HPDE6-E6E7 (cell line): Measurements from ENCODE around the gene AMN.
"Not testable (repeated sequence)": the region's sequence is repeated elsewhere in the genome, so short reads cannot be mapped to it uniquely, and the experiment has no call there.

Experiments used
- DNase-seq: peaks from one replicate; pipeline ENCODE4 v3.0.0; 2011; ENCODE audit warnings: missing footprints; ENCODE audit errors: extremely low spot score

Gene AMN

DNA sequence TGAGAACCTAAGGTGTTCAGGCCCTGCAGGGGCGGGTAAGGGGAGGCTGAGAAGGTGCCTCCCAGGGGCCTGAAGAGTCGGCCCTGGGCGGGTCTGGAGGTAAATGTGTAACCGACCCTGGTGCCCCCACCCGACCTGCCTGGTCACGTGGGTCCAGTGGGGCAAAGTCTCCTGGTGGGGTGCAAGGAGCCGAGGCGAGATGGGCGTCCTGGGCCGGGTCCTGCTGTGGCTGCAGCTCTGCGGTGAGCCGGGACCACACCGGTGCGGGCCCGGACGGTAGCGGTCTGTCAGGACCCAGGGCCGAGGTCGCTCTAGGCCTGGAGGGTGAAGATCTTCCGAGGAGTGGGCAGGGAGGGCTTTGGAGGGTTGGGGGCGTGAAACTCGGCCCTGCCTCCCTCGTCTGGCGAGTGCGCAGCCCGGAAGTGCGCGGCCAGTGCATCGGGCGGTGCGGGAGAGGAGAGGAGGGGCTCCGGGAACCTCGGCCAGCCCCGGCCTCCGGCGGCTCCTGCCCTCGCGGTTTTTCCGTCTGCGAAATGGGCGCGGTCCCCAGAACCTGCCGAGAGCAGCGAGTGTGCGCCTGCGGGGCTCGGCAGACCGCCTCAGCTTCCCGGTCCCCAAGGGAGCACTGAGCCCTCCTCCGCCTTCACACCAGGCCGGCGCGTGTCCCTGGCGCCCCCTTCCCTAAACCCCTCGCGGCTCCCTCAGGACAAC lies at the start of gene AMN:
Gene AMN, plus strand, starts transcription at position 174 of the 711 bp plus-strand sequence. Its CDS starts 26 bp downstream, at position 200.
- DNase-seq, result no peak

DNA sequence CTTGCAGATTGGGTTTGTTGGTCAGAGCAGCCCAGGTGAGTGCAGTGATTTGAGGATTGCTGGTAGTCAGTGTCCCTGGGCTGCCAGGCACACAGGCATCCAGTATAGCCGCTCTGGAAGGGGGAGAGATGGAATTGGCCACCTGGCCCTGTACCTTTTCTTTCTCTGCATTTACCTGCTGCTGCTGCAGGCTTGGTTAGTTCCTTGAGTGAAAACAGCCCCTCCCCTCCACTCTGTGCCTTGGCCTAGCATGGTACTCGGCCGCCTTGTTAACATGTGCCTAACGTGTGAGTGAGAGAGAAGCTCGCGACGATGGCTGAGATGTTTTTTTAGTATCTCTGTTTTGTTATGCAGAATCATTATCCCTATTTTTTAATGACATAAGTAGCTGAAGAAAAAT lies 49.3 kb upstream of the AMN start:
- no peak for DNase-seq

DNA sequence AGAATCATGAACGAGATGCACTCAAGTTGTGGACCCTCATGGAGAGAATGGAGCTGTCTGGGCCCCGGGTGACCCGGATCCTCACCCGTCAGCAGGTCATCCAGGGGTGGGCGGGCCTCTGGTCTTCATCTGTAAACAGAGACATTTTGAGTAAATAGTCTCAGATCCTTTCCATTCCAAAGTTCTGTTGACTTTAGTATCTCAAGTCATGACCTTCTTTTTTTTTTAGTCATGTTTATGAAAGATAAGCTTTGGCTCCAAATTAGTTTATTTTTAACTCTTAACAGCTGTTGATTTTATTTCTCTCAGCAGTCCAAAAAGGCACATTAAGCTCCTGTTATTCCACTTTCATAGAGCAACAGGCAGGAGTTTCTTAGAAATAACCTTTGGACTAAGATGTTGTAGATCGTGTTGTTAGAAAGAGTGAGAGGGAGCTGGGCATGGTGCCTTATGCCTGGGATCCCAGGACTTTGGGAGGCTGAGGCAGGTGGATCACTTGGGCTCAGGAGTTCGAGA lies 48.9 kb upstream of the AMN start:
- no peak for DNase-seq

DNA sequence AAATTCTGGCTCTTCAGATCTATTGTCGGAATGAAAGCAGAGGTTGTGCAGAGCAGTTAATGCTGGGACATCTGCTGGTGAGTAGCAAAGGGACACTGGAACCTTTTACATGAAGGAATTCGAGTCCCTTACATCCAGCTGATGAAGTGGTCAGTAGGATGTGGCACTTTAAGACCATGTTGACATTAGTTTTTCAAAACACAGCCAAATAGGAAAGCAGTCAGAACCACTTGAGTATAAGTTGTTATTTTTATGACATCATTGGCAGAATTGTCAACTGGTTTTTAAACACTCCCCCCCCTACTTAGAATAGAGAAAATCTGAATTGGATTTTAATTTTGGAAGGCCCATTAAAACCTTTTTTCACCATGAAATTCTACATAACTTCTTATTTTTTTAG lies 46.8 kb upstream of the AMN start:
- no peak for DNase-seq

DNA sequence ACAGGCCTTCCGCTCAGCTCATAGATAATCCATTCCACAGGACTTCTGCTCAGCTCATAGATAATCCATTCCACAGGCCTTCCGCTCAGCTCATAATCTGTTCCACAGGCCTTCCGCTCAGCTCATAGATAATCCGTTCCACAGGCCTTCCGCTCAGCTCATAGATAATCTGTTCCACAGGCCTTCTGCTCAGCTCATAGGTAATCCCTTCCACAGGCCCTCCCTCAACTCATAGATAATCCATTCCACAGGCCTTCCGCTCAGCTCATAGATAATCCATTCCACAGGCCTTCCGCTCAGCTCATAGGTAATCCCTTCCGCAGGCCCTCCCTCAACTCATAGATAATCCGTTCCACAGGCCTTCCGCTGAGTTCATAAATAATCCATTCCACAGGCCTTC lies 45.0 kb upstream of the AMN start:
- not testable (repeated sequence) for DNase-seq

DNA sequence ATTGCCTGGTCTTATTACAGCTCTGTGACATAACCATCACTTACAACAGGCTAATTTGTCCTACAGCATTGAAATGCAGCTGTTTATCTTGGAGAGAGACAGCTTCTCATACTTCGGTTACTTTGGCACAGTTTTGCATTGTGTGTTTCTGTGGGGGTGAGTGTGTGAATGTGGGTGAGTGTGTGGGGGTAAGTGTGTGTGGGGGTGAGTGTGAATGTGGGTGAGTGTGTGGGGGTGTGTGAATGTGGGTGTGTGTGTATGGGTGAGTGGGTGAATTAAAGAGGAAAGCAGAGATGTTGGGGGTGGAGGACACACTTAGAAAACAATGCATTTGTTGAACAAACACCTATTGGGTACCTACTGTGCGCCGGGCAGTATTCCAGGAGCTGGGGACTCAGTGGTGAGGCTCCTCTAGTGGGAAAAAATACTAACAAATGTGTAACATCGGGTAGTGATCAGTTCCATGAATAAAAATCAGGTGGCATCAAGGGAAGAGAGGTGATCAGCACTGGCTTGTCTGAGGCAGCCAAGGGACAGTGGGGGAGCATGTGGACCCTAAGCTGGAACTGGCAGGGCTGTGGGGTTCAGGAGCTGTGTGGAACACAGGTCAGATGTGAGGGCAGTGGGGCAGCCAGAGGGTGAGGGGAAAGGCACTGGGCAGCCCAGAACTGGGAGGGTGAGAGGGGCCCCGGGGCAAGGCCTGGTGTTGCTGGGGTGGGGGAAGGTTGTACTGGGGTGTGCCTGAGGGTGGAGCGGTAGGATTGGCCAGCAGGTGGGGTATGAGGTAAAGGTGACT lies 44.1 kb upstream of the AMN start:
- DNase-seq, result peak; percentile 12

DNA sequence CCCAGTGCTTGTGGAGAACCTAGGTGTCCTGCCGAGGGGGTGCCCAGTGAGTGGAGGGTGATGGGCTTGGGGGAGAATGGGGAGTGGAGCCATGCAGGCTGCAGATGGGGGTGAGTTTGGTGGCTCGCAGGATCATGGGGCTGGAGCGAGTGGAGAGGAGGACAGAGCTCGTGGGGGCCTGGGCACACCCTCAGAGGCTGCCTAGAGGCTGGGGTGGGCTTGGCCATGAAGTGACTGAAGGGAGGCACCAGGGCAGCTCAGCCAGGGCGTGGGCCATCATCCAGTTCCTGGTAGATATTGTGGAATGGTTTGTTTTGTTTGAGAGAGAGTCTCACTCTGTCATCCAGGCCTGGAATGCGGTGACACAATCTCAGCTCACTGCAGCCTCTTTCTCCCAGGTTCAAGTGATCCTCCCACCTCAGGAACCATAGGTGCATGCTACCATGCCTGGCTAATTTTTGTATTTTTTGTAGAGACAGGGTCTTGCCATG lies 43.4 kb upstream of the AMN start:
- DNase-seq, result peak; percentile 11

DNA sequence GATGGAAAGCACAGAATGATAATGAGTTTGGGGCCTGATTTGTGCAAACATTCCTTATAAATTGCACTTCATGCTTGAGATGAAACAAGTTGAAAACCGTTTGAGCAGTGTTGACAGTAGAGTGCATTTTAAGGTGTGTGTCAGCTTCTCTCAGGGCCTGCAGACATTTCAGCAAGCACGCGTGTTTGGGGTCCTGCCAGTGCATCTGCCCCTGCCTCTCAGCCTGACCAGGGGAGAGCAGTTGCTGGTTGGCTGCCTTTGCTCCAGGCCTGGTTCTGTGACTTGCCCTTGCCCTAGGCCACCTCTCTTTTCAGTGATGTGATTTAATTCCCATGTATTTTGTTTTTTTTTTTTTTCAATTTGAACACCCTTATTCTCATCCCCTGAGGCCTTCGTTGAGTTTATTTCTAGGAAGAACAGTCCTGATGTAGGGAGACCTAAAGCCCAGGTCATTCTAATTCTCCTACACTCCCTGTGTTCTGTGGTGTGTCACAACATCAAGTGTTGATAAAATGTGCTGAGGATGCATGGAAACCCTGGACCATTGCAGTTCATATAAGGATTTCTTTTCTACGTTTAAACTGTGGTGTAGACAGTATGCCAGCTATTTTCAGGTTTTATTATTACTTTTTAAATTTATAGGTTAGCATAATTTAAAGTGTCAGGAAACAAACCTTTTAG lies 40.1 kb upstream of the AMN start:
- DNase-seq, result no peak

DNA sequence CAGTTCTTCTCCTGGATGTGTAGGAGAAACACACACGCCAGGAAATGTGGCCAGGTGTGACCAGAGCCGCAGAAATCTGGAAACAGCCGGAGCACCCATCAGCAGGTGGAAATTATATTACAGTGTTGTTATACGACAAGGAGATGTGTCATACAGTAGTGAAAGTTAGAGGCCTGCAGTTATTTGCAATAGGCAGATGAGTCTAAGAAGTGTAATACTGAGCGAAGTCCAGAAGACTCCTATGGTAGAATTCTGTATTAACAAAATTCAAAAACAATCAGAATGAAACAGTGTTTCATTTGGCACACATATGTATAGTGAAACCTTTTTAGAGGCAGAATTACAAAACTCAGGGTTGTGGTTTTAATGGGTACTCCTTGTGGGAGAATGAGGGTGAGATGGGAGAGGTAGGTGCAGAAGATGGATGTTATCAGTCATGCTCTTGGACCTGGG lies 39.3 kb upstream of the AMN start:
- DNase-seq, result no peak

DNA sequence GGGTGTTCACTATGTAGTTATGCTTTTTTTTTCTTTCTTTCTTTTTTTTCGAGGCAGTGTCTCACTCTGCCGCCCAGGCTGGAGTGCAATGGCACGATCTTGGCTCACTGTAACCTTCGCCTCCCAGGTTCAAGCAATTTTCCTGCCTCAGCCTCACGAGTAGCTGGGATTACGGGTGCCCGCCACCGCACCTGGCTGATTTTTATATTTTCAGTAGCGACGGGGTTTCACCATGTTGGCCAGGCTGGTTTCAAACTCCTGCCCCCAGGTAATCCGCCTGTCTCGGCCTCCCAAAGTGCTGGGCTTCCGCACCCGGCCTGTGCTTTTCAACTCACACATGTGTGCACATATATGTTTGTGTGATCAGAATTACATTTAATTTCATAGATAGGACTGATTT lies 38.9 kb upstream of the AMN start:
- no peak for DNase-seq

DNA sequence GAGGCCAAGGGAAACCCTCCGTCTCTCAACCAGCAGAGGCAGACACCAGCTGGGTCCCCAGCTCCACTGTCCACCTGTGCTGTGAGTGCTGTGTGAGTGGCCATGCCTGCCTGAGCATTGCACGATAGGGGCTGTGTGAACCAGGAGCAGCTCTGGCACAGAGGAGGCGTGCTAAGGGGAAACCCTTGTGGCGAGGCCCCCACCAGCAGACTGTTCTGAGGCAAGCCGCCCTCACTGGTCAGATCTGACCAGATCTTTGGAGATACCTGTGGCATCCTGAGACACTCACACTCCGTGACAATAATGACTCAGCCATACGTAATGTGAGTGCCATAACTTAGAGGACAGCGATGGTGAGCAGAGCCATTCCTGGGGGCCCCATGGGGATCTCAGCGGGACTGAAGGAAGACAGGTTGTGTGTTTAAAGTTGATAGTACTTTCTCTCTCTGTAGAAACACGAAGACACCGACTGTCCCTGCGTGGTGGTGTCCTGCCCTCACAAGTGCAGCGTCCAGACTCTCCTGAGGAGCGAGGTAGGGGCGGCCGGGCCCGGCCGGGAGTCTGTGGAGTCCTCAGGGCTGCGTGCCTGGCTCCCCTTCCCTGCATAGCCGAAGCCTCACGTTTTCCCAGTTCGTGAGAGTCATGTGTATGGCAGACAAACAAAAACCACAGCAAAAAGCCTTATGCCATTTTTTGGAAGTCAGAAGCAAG lies 36.6 kb upstream of the AMN start:
- no peak for DNase-seq

DNA sequence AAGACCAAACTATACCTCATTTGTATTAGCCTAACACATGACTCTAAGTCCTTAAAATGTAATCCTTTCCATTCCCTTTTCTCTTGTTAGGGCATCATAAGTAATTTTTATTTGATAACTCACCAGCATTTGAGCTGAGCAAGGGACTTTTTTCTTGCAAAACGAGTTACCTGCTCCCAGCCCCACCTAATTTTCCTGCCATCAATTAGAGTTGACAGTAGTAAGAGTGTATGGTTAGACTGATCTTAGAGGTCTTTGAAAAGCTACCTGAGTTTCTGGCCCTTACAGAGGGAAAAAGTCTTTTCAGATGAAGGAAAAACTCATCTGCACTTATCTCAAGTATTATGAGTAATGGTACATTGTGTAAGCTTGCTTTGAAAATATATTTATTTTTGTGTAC lies 33.7 kb upstream of the AMN start:
- no peak for DNase-seq

DNA sequence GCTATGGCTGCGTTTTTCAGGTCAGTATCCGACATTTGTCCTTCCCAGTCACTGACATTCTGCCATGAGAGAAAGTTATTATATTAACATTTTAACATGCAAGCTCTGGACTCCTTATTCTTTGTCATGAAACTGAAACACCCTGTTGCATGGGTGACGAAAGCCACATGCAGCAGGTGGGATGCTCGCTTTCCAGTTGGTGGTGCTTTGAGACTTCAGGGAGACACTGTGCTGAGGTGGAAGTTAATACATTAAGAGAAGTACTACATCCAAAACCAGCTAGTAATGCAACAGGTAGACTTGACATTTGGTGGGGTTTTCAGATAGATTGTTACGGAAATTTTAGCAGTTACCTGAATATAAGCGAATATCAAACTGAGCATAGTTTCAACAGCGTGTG lies 32.8 kb upstream of the AMN start:
- no peak for DNase-seq

DNA sequence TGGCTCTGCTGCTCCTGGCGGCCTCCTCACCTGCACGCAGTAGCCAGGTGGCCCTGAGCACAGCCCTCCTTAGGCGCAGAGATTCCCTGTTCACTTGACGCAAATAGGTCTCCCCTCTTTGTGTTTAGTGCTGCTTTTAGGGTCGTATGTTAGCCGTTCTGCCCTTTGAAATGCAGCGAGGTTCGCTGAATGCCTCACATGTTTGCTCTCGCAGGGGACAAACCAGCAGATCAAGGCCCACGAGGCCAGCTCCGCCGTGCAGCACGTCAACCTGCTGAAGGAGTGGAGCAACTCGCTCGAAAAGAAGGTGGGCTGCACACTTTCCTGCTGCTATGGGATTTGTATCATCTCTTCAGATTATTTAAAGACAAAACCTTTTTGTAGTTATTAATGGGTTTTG lies 31.4 kb upstream of the AMN start:
- no peak for DNase-seq

DNA sequence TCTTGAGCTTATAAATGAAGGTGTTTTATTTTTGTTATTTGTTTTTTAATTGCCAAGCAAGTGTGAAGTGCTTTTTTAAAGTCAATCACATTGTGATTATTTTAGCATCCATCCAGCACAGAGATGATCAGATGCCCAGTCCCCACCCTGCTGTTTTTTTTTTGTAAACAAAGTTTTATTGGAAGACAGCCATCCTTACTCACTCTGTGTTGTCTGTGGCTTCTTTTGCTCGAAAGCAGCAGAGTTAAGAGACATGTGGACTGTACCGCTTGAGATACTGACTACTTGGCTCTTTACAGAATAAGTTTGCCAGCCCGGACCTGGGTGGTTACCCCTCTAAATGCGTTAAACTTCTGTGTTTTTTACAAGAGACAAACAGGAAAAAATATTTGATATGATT lies 30.9 kb upstream of the AMN start:
- no peak for DNase-seq

DNA sequence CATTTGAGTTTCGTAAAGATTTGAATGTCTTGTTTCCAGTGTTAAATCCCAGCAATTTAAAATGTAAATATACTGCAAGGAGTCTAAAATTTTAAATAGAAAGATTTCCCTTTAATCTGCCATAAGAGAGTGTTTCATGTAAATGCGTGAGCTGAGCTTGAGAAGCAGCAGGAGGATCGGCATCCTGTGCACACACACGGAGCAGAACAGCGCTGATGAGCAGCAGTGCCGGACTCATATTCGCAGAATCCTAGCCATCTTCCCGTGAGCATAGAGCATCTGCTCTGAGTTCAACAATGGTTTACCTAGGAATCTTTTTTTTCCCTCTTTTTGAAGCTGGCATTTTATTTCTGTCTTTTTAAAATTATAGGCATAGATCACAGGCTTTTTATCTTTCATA lies 29.8 kb upstream of the AMN start:
- no peak for DNase-seq

DNA sequence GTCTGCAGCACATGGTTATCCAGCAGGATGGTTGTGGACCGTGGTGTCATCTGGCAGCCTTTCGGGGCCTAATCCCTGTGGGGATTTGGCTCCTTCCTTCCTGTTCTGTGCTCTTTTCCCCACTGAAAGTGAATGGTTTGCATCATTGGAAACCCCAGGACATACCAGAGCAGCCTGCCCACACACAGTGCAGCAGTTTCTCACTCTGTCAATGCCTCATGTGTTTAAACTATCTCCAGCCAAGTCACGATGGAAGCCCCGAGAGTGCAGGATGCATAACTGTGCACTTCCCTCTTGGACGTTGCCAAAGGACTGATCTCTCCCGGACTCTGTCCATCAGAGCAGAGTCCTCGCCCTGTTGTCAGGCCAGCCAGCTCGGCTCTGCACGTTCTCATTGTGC lies 29.0 kb upstream of the AMN start:
- DNase-seq, result no peak

DNA sequence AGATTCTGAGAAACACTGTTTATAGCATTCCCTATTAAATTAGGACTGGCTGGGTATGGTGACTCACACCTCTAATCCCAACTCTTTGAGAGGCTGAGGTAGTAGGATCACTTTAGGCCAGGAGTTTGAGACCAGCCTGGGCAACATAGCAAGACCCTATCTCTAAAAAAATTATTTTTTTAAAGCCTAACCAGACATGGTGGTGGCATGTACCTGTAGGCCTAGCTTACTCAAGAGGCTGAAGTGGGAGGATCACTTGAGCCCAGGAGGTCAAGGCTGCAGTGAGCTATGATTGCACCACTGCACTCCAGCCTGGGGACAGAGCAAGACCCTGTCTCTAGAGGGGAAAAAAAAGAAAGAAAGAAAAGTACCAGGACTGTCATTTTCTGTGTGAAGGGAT lies 25.7 kb upstream of the AMN start:
- DNase-seq, result not testable (repeated sequence)

DNA sequence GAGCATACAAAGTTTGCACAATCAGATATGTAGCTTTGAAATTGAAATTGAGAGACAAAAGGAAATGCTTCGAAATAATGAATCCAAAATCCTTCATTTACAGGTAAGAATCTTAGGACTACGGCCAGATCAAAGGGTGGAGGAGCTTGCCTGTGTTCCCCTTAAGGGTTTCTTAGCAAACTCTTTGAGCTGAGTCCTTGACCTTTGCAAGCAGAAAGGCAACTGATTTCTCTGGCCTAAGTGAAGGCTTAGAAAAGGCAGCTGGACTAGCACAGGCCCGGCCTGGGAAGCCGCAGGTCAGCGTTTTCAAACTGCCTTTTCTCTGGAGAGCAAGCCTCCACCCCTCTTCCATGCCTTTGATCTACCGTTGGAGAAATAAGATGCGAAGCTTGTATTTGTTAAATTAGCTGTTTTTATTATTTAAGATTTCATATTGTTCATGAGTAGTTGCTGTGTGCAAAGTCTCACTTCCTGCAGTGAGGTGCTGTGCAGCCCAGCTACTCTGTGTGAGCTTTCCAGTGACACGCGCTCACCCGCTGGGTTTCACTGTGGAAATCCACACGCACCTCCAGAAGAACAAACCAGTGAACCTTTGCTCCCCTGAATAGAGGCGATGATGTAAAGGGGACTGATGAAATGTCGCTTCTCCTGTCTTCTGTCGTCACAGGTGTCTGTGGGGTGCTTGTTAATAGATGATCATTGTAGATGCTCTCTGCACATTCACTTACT lies 25.0 kb upstream of the AMN start:
- no peak for DNase-seq

DNA sequence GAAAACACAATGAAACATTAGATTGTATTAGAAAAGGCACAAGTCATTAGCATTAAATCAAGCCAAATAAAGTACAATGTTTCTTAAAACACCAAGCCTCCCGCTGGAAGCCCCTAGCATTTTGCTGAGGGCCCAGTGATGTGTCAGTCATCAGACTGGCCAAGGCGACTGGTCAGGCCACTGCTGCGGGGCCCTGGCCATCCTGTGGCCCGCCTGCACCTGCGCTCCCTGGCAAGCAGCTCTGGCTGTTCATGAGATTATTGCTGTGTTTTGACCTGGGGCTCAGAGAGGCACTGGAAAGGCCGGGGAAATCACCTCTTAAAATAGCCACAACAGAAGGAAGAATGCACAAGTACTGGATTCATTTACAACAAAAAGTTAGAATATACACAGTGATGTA lies 24.2 kb upstream of the AMN start:
- DNase-seq, result no peak
